ENCODE data around the gene DPM3. TPM values are rescaled to one million over a fixed set of nuclear protein-coding genes. Genes with fewer than 3 reads are reported as not detected.
A peak's percentile ranks its signal among the peaks of the same experiment; 100 is the strongest.
"Not testable (repeated sequence)": the region's sequence is repeated elsewhere in the genome, so short reads cannot be mapped to it uniquely, and the experiment has no call there.

DPM3 gene
- total RNA-seq, 1 donor from 2014 or later = 61.3 TPM

DNA sequence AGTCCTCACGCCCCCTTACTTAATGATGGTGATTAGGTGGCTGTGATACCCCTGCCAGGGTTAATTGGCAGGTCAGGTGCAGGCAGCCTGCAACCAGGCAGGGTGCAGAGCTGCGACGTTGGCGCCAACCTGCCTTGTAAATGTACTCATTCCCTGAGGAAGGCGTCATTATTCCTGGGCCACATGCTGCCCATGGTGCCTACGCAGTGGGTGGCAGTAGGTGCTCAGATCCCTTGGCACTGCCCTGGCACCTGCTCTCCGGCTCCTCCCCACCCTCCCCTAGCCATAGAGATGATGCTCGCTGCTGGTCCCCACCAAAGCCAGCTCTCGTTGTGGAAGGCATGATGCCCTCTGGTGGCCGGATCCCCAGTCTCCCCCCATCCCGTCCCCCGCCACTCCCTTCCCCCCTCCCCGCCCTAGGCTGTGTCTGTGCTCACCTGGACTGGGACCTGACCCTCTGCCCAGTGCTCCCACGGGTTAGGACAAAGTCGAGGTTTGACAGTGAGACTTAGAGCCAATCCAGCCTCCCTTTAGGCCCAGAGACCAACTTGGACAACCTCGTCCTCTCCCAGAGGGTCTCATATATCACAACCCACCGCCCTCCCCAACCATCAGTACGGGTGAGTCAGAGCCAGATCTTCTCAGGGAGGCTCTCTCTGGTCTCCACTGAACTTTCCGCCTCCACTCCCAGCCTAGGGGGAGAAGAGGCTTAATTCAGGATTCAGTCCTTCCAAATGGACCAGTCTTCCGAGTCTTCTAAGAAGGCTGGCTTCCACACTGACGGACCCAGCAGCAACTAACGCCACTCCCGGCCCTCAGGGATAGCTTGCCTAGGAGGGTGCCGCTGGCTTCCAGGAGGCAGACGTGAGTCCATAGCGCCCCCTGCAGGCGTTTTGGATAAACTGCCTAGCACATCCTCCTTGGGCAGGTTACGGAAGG lies 27.1 kb upstream of the DPM3 start:
- H3K27ac Mint-ChIP-seq (ENCODE audit: unreplicated experiment) = peak overlapping the region; percentile 65
- no peaks in the 10 kb centered on the region for H3K27me3 Mint-ChIP-seq (ENCODE audit: unreplicated experiment)
- peaks cover 11% of the 10 kb centered on the region for H3K36me3 Mint-ChIP-seq (ENCODE audit: unreplicated experiment)
- peak; percentile 94 for DNase-seq (ENCODE audit: extremely low spot score, unreplicated experiment)
- no peaks in the 10 kb centered on the region for H3K9me3 Mint-ChIP-seq (ENCODE audit: unreplicated experiment)
- H3K4me1 Mint-ChIP-seq (ENCODE audit: unreplicated experiment) = peaks cover 16% of the 10 kb centered on the region
- TF ChIP-seq CTCF (IDR thresholded peaks at IDR 0.05) = peak; percentile 85
- H3K4me3 Mint-ChIP-seq (ENCODE audit: unreplicated experiment) = peak overlapping the region; percentile 58

- no peaks in the 10 kb centered on the region for H3K27me3 Mint-ChIP-seq (ENCODE audit: unreplicated experiment)
- peaks cover 9% of the 10 kb centered on the region for H3K4me1 Mint-ChIP-seq (ENCODE audit: unreplicated experiment)
- H3K4me3 Mint-ChIP-seq (ENCODE audit: unreplicated experiment) = no peak overlapping the region
- no peaks in the 10 kb centered on the region for H3K9me3 Mint-ChIP-seq (ENCODE audit: unreplicated experiment)
- no peak for DNase-seq (ENCODE audit: extremely low spot score, unreplicated experiment)
- TF ChIP-seq CTCF (IDR thresholded peaks at IDR 0.05) = no peak
- no peak overlapping the region for H3K27ac Mint-ChIP-seq (ENCODE audit: unreplicated experiment)
- peaks cover 11% of the 10 kb centered on the region for H3K36me3 Mint-ChIP-seq (ENCODE audit: unreplicated experiment)
These were observed 26.3 kb upstream of the DPM3 start for GRCh38 chr1:155166471-155167165.

GRCh38 chr1:155166051-155166470 lies 25.7 kb upstream of the DPM3 start:
- H3K36me3 Mint-ChIP-seq (ENCODE audit: unreplicated experiment) = peaks cover 11% of the 10 kb centered on the region
- H3K27ac Mint-ChIP-seq (ENCODE audit: unreplicated experiment) = no peak overlapping the region
- no peak overlapping the region for H3K4me3 Mint-ChIP-seq (ENCODE audit: unreplicated experiment)
- H3K27me3 Mint-ChIP-seq (ENCODE audit: unreplicated experiment) = no peaks in the 10 kb centered on the region
- no peak for DNase-seq (ENCODE audit: extremely low spot score, unreplicated experiment)
- H3K4me1 Mint-ChIP-seq (ENCODE audit: unreplicated experiment) = peaks cover 9% of the 10 kb centered on the region
- no peak for TF ChIP-seq CTCF (IDR thresholded peaks at IDR 0.05)
- no peaks in the 10 kb centered on the region for H3K9me3 Mint-ChIP-seq (ENCODE audit: unreplicated experiment)

- H3K4me1 Mint-ChIP-seq (ENCODE audit: unreplicated experiment); H3K27me3 Mint-ChIP-seq (ENCODE audit: unreplicated experiment); H3K27ac Mint-ChIP-seq (ENCODE audit: unreplicated experiment); H3K36me3 Mint-ChIP-seq (ENCODE audit: unreplicated experiment); DNase-seq (ENCODE audit: extremely low spot score, unreplicated experiment); H3K9me3 Mint-ChIP-seq (ENCODE audit: unreplicated experiment); H3K4me3 Mint-ChIP-seq (ENCODE audit: unreplicated experiment): not testable (repeated sequence)
These were observed 24.3 kb upstream of the DPM3 start for GRCh38 chr1:155164625-155165024.

DNA sequence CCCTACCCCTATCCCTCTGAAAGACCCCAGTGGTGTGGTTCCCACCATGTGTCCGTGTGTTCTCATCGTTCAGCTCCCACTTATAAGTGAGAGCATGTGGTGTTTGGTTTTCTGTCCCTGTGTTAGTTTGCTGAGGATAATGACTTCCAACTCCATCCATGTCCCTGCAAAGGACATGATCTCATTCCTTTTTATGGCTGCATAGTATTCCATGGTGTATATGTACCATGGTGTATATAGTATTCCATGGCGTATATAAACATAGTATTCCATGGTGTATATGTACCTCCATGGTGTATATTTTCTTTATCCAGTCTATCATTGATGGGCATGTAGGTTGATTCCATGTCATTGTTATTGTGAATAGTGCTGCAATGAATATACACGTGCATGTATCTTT lies 23.5 kb upstream of the DPM3 start:
- H3K4me1 Mint-ChIP-seq (ENCODE audit: unreplicated experiment); H3K36me3 Mint-ChIP-seq (ENCODE audit: unreplicated experiment); H3K9me3 Mint-ChIP-seq (ENCODE audit: unreplicated experiment); DNase-seq (ENCODE audit: extremely low spot score, unreplicated experiment); H3K27me3 Mint-ChIP-seq (ENCODE audit: unreplicated experiment); H3K27ac Mint-ChIP-seq (ENCODE audit: unreplicated experiment); H3K4me3 Mint-ChIP-seq (ENCODE audit: unreplicated experiment): not testable (repeated sequence)

DNA sequence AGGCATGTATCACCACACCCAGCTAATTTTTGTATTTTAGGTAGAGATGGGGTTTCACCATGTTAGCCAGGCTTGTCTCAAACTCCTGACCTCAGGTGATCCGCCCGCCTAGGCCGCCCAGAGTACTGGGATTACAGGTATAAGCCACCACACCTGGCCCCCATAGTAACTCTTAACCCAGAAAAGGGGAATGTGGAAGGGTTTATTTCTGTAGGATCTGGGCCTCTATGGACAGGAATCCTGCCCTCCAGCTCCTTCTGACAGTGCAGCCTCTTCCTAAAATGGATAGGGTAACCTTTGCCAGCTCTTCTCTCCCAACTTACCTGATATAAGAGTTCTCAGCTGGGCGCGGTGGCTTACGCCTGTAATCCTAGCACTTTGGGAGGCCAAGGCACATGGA lies 22.3 kb upstream of the DPM3 start:
- H3K27ac Mint-ChIP-seq (ENCODE audit: unreplicated experiment); H3K4me1 Mint-ChIP-seq (ENCODE audit: unreplicated experiment); DNase-seq (ENCODE audit: extremely low spot score, unreplicated experiment); H3K9me3 Mint-ChIP-seq (ENCODE audit: unreplicated experiment); H3K27me3 Mint-ChIP-seq (ENCODE audit: unreplicated experiment); H3K4me3 Mint-ChIP-seq (ENCODE audit: unreplicated experiment); H3K36me3 Mint-ChIP-seq (ENCODE audit: unreplicated experiment): not testable (repeated sequence)

Data from osteocyte (in vitro differentiated cells).